CD4-positive, alpha-beta T cell (primary cell): ENCODE results near the gene CD58. TPM values are rescaled to one million over a fixed set of nuclear protein-coding genes. Genes with fewer than 3 reads are reported as not detected.

Experiments used
- ATAC-seq: fragments of 200-7000 bp; cut with Tn5 transposase; one replicate; pipeline ENCODE4 v1.10.0; 2022; ENCODE audit warnings: mild to moderate bottlenecking; ENCODE audit not compliant: poor library complexity
- CTCF ChIA-PET: fragments of 350-600 bp; sonication (Branson Sonifier 250); formaldehyde crosslinking; loops from one replicate; lab custom pipeline; 2021; ENCODE audit warnings: antibody characterized with exemption, inconsistent platforms; lab: Charles Lee
- POLR2A ChIA-PET: fragments of 350-600 bp; sonication (Branson Sonifier 250); formaldehyde crosslinking; loops from one replicate; lab custom pipeline; 2021; ENCODE audit warnings: antibody characterized with exemption, inconsistent platforms; lab: Charles Lee
- DNase-seq, 14 experiments: peaks; one replicate each; pipeline ENCODE4 v3.0.0-alpha.2; 2013 to 2020; ENCODE audit warnings: mixed read lengths in 2 of 14
- H3K27ac ChIP-seq, 2 donors: one replicate each; pipeline versions ENCODE4 v1.5.1 to v1.7.0; 2013; ENCODE audit warnings: low read length in 2 of 2, low read depth in 1 of 2, mild to moderate bottlenecking in 1 of 2
- H3K27me3 ChIP-seq, 2 experiments: 1 replicate in 1 of 2; 2 replicates in 1 of 2; pipeline versions ENCODE4 v1.6.1 to v1.7.0; 2013; ENCODE audit warnings: low read length in 2 of 2, control low read depth in 1 of 2, mild to moderate bottlenecking in 1 of 2, moderate library complexity in 1 of 2; ENCODE audit not compliant: insufficient read depth in 2 of 2, control insufficient read depth in 1 of 2
- H3K36me3 ChIP-seq: one replicate; pipeline ENCODE4 v1.6.1; 2013; ENCODE audit warnings: low read length, control low read depth; ENCODE audit not compliant: insufficient read depth
- H3K4me1 ChIP-seq: one replicate; pipeline ENCODE4 v1.6.1; 2013; ENCODE audit warnings: low read length, control low read depth; ENCODE audit not compliant: insufficient read depth
- H3K4me3 ChIP-seq: one replicate; pipeline ENCODE4 v1.5.1; 2013; ENCODE audit warnings: mild to moderate bottlenecking, low read length, moderate library complexity
- H3K9me3 ChIP-seq, 2 experiments: 1 replicate in 1 of 2; 2 replicates in 1 of 2; pipeline versions ENCODE4 v1.6.1 to v1.7.0; 2013; ENCODE audit warnings: low read length in 2 of 2, mild to moderate bottlenecking in 2 of 2, control low read depth in 1 of 2, moderate library complexity in 1 of 2; ENCODE audit not compliant: control insufficient read depth in 1 of 2, insufficient read depth in 1 of 2
- H3K27ac Mint-ChIP-seq: one replicate; pipeline ENCODE4 v1.8.0; 2020; ENCODE audit warnings: mixed read lengths
- H3K27me3 Mint-ChIP-seq: one replicate; pipeline ENCODE4 v1.8.0; 2021; ENCODE audit warnings: mixed read lengths
- H3K36me3 Mint-ChIP-seq: one replicate; pipeline ENCODE4 v1.8.0; 2021; ENCODE audit warnings: low read depth, mixed read lengths
- H3K4me1 Mint-ChIP-seq: one replicate; pipeline ENCODE4 v1.8.0; 2021; ENCODE audit warnings: low read depth, mixed read lengths
- H3K4me3 Mint-ChIP-seq: one replicate; pipeline ENCODE4 v1.8.0; 2020; ENCODE audit warnings: mild to moderate bottlenecking, mixed read lengths
- H3K9me3 Mint-ChIP-seq: one replicate; pipeline ENCODE4 v1.8.0; 2020; ENCODE audit warnings: mixed read lengths
- intact Hi-C, 2 experiments: fragments of 100-400 bp; cut with DNase I in 1 of 2; cut with micrococcal nuclease in 1 of 2; formaldehyde crosslinking; loops; one replicate each; pipeline versions ENCODE4 v1.15.1 to v1.9.0; 2023 to 2025; cut with DNase I, micrococcal nuclease
- total RNA-seq, 174 experiments: library from RNA in 2 of 174; stranded (reverse) in 2 of 174; gene quantifications; one replicate each; pipeline ENCODE4 v1.2.3 and lab custom pipeline; 2021 to 2026
- TF ChIP-seq, protein P1 (sequence below): fragments of 200-600 bp; IDR thresholded peaks from one replicate; pipeline ENCODE4 v1.8.0; 2022; ENCODE audit warnings: antibody characterized with exemption, mild to moderate bottlenecking

Gene CD58
- total RNA-seq, 2 experiments from 2014 or later = 4.2 to 5.7 TPM

- Histone ChIP-seq H3K27ac (no peak overlapping the region), H3K27me3 (no peaks in the 10 kb centered on the region), H3K4me1 (peaks cover 33% of the 10 kb centered on the region), H3K36me3 (no peaks in the 10 kb centered on the region), H3K9me3 (no peaks in the 10 kb centered on the region), H3K4me3 (no peak overlapping the region)
- Mint-ChIP-seq H3K9me3 (no peaks in the 10 kb centered on the region), H3K27ac (no peak overlapping the region), H3K4me1 (peaks cover 27% of the 10 kb centered on the region), H3K4me3 (no peak overlapping the region), H3K27me3 (no peaks in the 10 kb centered on the region), H3K36me3 (no peaks in the 10 kb centered on the region)
- DNase-seq = peak in 12 of 14 experiments; percentile 22 to 77 (median 31)
- intact Hi-C loops = loop anchor here (1.0 to 5.0 kb wide), 4 partner anchors 360 to 1362 kb away; no protein-coding TSS in a partner anchor
- TF ChIP-seq, protein P1, sequence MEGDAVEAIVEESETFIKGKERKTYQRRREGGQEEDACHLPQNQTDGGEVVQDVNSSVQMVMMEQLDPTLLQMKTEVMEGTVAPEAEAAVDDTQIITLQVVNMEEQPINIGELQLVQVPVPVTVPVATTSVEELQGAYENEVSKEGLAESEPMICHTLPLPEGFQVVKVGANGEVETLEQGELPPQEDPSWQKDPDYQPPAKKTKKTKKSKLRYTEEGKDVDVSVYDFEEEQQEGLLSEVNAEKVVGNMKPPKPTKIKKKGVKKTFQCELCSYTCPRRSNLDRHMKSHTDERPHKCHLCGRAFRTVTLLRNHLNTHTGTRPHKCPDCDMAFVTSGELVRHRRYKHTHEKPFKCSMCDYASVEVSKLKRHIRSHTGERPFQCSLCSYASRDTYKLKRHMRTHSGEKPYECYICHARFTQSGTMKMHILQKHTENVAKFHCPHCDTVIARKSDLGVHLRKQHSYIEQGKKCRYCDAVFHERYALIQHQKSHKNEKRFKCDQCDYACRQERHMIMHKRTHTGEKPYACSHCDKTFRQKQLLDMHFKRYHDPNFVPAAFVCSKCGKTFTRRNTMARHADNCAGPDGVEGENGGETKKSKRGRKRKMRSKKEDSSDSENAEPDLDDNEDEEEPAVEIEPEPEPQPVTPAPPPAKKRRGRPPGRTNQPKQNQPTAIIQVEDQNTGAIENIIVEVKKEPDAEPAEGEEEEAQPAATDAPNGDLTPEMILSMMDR = peak; percentile 77
- ChIA-PET POLR2A (interaction anchor here (0.6 to 2.2 kb wide), 4 partner anchors 11 to 359 kb away, joined by 3 to 21 read pairs (median 4); no protein-coding TSS in a partner anchor), CTCF (interaction anchor here (0.6 to 4.2 kb wide), 18 partner anchors 9 to 359 kb away, joined by 3 to 44 read pairs (median 3); partner anchors contain the start of gene CD58)
- peak; percentile 76 for ATAC-seq
Measured at GRCh38 chr1:116498789-116499628, 71.8 kb downstream of the CD58 start.

GRCh38 chr1:116497656-116498055, 73.2 kb downstream of the CD58 start:
- CTCF ChIA-PET = interaction anchor here (4.2 kb wide), 2 partner anchors 12 to 358 kb away, joined by 31 to 44 read pairs; no protein-coding TSS in a partner anchor
- intact Hi-C loops = loop anchor here (1.0 to 5.0 kb wide), 4 partner anchors 358 to 1360 kb away; no protein-coding TSS in a partner anchor

DNA sequence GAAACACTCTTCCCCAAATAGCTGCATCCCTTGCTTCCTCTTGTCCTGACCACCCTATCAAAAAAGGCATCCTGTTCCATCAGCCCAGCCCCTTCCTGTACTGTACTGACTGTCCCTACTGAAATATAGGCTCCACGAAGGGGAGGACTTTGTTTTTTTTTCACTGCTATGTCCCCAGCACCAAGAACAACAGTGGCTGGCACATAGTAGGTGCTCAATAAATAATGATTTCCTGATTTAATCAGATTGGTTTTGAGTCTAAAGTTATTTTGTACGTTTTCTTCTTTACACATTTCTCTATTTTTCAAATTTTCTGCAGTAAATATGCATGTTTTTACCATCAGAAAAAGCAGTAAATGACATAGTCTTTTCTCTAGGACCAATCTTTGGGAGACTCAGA, 73.9 kb downstream of the CD58 start:
- Histone ChIP-seq H3K4me3 (no peak overlapping the region), H3K27me3 (no peaks in the 10 kb centered on the region), H3K9me3 (no peaks in the 10 kb centered on the region), H3K36me3 (no peaks in the 10 kb centered on the region), H3K4me1 (peaks cover 12% of the 10 kb centered on the region), H3K27ac (no peak overlapping the region)
- TF ChIP-seq, protein P1 = no peak
- ATAC-seq (no peak), DNase-seq (no peak)
- no peak overlapping the region for H3K4me3 Mint-ChIP-seq
- H3K36me3 Mint-ChIP-seq = no peaks in the 10 kb centered on the region
- no peak overlapping the region for H3K27ac Mint-ChIP-seq
- intact Hi-C loops = loop anchor here (5.0 kb wide), 2 partner anchors 780 to 1360 kb away; no protein-coding TSS in a partner anchor
- CTCF ChIA-PET = interaction anchor here (1.4 to 4.2 kb wide), 3 partner anchors 12 to 357 kb away, joined by 4 to 44 read pairs (median 31); no protein-coding TSS in a partner anchor
- H3K9me3 Mint-ChIP-seq = no peaks in the 10 kb centered on the region
- no peaks in the 10 kb centered on the region for H3K27me3 Mint-ChIP-seq
- POLR2A ChIA-PET = interaction anchor here (0.7 kb wide), 1 partner anchor 358 kb away, joined by 4 read pairs; no protein-coding TSS in a partner anchor
- H3K4me1 Mint-ChIP-seq = peaks cover 7% of the 10 kb centered on the region

More at GRCh38 chr1:116497656-116498055, 73.2 kb downstream of the CD58 start:
- Mint-ChIP-seq H3K9me3 (no peaks in the 10 kb centered on the region), H3K4me3 (no peak overlapping the region), H3K27me3 (no peaks in the 10 kb centered on the region), H3K27ac (no peak overlapping the region), H3K36me3 (no peaks in the 10 kb centered on the region), H3K4me1 (peaks cover 14% of the 10 kb centered on the region)
- no peaks in the 10 kb centered on the region for H3K36me3 ChIP-seq
- ATAC-seq = no peak
- POLR2A ChIA-PET = no interaction called here
- no peak overlapping the region for H3K27ac ChIP-seq
- H3K9me3 ChIP-seq = no peaks in the 10 kb centered on the region
- no peak overlapping the region for H3K4me3 ChIP-seq
- peak in 2 of 14 experiments; percentile 47 to 55 for DNase-seq
- TF ChIP-seq, protein P1 = no peak
- no peaks in the 10 kb centered on the region for H3K27me3 ChIP-seq
- peaks cover 19% of the 10 kb centered on the region for H3K4me1 ChIP-seq
